Ovary (tissue), 3 donors: ENCODE data around the gene RNGTT.

Experiments
- EP300 ChIP-seq: sonication (generic); formaldehyde crosslinking; IDR thresholded peaks from one replicate; pipeline ENCODE4 v1.6.1; 2017; ENCODE audit warnings: antibody characterized with exemption
- POLR2A ChIP-seq: fragments of 450-650 bp; IDR thresholded peaks from one replicate; pipeline ENCODE4 v1.6.1; 2017; ENCODE audit warnings: antibody characterized with exemption, mild to moderate bottlenecking, moderate library complexity
- TF ChIP-seq, protein P1 (sequence below), 3 donors: fragments of 450-650 bp in 2 of 3; fragments of 200-600 bp in 1 of 3; IDR thresholded peaks; one replicate each; pipeline versions ENCODE4 v1.5.1 to v1.8.0; 2016 to 2022; ENCODE audit warnings: antibody characterized with exemption in 3 of 3, mild to moderate bottlenecking in 1 of 3
- donor health status: DM: no; HTN: no; CAD: no.

DNA sequence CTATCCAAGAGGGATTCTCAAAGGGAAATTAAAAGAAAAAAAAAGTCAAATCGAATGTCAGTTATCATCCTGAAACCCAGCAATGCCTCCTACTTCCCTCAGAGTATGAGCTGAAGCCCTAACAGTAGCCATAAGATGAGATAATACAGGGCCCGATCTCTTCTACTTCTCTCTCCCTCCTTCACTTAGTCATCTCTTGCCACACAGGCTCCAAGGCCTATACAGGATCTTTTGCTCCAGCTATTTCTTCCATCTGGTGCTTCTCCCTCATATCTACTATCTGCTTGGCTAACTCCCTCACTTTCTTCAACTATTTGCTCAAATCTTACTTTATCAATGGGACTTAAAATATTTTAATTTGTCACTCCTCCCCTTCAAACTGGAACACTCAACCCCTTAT lies 215.3 kb downstream of the RNGTT start:
- TF ChIP-seq POLR2A: no peak
- TF ChIP-seq, protein P1, sequence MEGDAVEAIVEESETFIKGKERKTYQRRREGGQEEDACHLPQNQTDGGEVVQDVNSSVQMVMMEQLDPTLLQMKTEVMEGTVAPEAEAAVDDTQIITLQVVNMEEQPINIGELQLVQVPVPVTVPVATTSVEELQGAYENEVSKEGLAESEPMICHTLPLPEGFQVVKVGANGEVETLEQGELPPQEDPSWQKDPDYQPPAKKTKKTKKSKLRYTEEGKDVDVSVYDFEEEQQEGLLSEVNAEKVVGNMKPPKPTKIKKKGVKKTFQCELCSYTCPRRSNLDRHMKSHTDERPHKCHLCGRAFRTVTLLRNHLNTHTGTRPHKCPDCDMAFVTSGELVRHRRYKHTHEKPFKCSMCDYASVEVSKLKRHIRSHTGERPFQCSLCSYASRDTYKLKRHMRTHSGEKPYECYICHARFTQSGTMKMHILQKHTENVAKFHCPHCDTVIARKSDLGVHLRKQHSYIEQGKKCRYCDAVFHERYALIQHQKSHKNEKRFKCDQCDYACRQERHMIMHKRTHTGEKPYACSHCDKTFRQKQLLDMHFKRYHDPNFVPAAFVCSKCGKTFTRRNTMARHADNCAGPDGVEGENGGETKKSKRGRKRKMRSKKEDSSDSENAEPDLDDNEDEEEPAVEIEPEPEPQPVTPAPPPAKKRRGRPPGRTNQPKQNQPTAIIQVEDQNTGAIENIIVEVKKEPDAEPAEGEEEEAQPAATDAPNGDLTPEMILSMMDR (IDR thresholded peaks at IDR 0.05): no peak
- TF ChIP-seq EP300: no peak
